ENCODE results near the gene PLD4.

Gene PLD4

DNA sequence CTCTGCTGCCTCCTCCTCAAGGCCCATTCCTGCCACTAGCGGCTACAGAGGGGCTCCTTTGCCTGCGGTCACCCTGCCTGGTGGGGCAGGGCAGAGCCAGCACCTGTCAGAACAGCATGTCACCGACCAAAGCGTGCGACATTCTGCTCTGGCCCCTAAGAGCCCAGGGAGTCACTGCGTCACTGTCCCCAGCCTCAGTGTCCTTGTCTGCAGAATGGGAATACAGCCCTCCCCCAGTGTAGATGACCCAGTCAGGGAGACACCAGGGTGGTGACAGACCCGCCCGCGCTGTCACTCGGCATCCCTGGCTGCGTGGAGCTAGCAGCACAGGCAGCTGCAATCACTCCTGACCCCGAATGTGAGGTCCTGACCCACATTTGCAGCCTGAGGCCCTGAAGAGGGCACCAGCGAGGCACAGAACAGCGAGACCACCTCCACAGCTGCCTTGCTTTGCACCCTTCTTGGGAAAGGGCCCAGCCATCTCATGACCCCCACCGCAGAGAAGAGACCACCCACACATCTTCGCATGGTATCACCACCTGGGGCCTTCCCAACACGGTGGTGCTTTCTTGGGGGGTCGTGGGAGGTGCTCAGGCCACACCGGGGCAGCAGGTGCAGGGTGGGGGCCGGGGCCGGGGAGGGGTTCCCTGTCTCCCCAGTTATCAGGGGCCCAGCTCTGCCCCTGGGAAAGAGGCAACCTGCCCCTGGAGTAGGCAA is 51.0 kb downstream of the PLD4 start:
- peak in 1 of 5 donors; percentile 24 for DNase-seq

DNA sequence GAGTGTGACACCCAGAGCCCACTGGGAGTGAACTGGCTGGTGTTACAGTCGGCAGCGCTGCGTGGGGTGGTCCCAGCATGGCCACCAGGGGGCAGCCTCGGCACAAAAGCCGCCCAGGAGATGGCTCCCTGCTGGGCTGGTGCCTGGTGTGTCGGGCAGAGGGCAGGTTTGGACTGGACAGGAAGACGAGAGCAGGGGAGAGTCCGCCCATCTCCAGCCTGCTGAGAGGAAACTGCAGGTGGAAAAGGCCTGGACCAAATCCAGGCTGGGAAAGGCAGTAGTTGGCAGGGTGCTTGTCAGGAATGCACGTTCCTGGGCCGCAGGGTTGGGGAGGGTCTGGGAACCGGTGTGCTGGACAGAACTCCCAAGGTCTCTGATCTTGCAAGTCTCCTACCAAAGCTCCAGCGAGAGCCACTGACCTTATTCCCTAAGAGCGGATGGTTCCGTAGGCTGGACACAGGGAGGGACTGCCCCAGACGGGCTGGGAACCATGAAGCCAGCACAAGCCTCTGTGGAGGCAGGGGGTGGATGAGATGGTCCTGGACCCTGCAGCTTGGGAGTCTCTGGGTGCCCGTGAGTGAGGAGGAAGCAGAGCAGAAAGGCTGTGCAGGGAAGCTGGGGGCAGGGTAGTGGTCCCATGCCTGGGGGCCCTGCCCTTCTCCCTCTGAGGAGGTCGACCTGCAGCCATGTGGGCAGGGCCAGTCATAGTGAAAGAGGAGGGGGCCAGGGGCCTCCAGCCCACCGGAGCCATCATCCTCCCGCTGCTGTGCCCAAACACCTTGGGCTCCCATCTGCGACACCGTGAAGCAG is 51.7 kb downstream of the PLD4 start:
- DNase-seq = peak; percentile 71 to 85 (median 79)

DNA sequence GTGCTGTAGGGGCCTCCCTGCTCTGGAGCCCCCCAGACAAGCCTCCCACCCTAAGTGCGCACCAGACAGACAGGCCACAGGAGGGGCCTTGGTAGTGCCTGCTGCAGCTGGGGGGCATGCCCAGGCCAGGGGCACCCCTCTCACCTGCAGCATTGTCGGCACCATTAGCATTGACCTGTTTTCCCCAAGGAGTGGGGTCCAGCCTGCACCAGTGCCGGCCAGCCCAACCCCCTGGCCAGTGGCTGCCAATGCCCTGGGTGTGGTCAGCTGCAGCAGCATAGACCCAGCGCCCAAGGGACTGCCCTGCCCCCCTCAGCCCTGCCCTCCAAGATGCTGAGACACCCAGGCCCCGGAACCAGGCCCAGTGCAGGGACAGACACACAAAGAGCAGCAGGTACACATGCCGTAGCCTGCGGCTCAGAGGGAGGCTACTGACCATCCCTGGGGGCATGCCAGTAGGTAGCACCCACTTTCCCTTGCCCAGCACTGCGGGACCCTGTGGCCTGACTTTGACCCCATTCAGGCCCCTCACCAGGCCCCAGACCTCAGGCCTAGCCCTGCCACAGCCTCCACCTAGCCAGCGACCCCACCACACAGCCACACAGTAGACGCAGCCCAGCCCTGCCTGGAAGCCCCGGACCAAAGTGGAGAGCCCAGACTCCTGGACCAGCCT is 52.5 kb downstream of the PLD4 start:
- DNase-seq = peak in 1 of 5 donors; percentile 12

- DNase-seq = peak in 4 of 5 donors; percentile 27 to 58 (median 33)
Observed at GRCh38 chr14:104977681-104978653, 53.3 kb downstream of the PLD4 start, which contains the start of gene AHNAK2. TSS of gene AHNAK2 (minus strand) at chr14:104978374. CDS start at chr14:104978237, 137 bp downstream.

- peak in 1 of 5 donors; percentile 10 for DNase-seq
Observed at GRCh38 chr14:104978746-104979691, 54.3 kb downstream of the PLD4 start.

DNA sequence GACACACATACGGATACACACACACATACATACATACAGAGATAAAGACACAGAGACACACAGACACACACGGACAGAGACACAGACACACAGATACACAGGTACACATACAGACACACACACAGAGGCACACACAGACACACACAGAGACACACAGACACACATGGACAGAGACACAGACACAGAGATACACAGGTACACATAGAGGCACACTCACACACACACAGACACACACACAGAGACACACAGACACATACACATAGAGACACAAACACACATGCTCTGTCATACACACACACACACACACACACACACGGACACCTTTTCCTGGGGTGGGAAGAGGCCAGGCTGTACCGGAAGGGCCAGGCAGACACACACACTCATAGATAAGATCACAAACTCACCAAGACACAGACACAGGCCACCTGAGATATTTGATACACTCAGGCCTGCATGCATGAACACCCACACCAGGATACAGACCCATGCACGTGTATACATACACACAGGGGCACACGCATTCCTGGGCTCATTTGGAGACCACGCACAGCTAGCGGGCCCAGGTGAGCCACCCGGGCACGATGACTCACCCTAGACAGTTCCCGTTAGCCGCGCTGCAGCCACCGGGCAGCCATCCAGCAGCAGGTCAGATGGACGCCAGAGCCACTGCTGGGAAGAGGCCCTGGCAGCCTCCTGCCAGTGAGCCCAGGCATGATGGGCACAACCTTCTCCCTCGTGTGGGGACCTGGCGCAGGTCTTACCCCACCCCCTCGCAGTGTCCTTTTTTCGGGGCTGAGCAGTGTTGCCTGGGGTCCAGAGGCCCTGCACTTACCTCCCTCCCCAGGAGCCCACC is 55.3 kb downstream of the PLD4 start:
- DNase-seq = peak in 1 of 5 donors; percentile 7

DNA sequence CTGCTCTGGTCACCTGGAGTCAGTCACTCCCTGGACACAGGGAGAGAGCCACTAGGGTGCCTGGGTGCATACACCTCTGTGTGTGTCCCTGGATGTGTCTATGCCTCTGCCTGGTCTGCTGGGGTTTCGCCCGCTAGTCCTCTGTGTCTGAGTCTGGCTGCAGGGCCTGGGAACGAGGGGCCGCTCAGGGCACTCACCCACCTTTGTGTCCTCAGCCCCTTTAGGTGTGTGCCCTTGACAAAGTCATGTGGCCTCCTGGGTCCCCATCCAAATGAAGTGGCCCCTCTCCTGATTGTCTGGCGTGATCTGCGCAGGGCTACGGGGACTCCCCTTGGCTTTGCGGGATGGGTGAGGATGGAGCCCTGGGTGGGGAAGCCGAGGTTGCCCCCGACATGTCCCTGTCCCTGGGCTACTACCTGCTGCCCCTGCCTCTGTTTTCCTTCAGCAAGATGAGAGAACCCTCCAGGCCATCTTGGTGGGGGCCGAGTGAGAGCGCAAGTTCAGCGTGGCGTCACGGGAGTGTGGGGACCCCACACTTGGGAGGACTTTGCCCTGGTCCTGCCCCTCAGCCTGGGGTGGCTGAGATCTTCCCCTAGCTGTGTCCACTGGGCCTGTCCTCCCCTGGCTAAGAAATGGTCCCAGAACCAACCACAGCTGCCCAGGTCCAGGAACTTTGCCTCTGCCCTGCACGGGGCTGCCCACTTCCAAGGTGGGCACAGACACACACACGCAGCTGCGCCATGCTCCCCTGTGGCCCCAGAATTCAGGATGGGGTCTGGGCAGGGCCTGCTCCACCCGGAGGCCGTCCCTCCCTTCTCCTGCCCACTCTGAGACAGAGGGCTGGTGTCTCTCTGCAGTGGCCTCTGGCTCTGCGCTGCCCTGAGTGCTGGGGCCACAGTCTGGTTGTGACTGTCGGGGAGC is 56.2 kb downstream of the PLD4 start:
- DNase-seq = no peak

DNA sequence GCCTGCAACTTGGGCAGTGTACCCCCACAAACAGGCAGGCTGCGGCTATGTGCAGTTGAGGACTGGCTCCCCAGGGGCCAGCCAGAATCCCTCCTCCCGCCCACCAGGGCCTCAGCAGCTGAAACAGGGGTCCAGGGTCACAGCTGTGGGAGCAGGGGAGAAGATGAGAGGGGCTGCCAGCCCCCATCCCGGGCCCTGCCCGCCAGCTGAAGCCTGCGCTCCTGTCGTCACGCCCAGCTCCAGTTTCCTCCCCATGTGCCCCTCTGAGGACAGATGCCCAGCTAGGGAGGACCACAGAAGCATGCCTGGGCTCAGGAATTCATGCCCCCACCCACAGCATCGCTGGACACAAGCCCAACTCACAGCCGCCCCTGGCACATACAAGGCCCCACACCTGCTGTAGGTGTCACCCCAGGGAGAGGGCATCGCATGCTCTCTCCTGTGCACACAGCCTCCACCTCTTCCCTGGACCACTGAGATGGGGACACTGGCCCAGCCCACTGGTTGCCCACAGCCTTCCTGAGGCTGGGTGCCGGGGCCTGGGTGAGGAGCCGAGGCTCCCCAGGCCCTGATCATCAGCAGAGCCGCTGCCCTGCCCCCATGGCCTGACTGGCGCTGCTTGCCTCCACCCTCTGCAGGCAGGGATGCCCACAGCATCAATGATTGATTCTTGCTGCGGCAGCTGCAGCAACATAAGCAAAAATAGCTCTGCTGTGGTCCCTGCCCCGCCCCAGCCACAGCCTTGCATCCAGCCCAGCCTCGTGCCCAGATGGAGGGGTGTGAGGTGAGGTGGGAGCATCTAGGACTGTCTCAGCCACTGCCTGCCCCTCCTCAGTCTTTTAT is 57.2 kb downstream of the PLD4 start:
- DNase-seq = no peak

- DNase-seq = no peak
Observed at GRCh38 chr14:104982548-104983230, 58.0 kb downstream of the PLD4 start.

Data from T-helper 1 cell (primary cell).